IPS-15b (cell line): ENCODE measurements around the gene MRPS18A.
A peak's percentile ranks its signal among the peaks of the same experiment; 100 is the strongest.

Experiments
- H3K27me3 ChIP-seq: one replicate; pipeline ENCODE4 v1.6.1; 2013; ENCODE audit warnings: low read length; ENCODE audit not compliant: control insufficient read depth, insufficient read depth
- H3K36me3 ChIP-seq: one replicate; pipeline ENCODE4 v1.6.1; 2013; ENCODE audit warnings: low read length; ENCODE audit not compliant: control insufficient read depth, insufficient read depth
- H3K4me1 ChIP-seq: one replicate; pipeline ENCODE4 v1.6.1; 2013; ENCODE audit warnings: mild to moderate bottlenecking, low read length; ENCODE audit not compliant: control insufficient read depth, insufficient read depth
- H3K4me3 ChIP-seq: one replicate; pipeline ENCODE4 v1.5.1; 2013; ENCODE audit warnings: low read depth, low read length
- H3K9ac ChIP-seq: one replicate; pipeline ENCODE4 v1.6.1; 2013; ENCODE audit warnings: low read depth, mild to moderate bottlenecking, low read length
- H3K9me3 ChIP-seq: one replicate; pipeline ENCODE4 v1.6.1; 2013; ENCODE audit warnings: mild to moderate bottlenecking, low read length; ENCODE audit not compliant: control insufficient read depth, insufficient read depth

Gene MRPS18A

DNA sequence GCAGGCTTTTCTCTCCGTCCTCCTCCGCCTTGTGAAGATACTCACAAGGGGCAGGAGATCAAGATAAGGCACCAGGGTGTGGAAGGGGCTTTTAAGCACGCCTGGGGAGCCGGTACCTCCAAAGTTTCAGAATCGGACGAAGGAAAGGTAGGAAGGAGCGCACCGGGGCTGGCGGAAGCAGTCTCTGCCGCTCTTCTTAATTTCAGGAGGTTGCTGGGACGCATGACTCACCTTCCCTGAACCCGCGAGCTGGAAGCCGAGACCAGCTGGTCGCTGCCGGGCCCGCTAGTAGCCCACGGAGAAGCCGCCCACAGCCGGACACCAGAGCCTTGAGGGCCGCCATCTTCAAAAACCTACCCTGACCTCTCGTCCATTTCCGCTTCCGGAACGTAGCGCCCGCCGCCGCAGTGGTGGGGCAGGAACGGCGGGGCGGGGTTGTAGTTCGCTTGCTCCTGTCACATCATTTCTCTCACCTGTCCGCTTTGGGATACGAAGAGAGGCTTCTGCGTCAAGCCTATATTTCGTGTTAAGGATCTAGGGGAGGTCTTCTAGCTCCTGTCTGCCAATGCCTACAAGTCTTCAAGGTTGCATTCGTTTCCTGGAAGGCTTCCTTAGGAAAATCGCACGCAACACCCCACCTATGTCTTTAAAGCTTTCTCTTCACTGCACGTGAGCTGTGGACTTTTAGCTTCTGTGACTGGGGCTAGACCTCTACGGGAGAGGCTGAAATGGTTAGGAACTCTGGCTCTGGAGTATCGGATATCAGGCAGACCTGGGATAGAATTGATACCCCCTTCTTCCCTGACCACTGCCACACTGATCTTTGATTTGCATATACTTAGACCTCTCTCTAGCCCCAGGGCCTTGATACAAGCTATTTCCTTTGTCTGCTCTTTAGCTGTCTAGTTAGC is at the start of gene MRPS18A:
Gene MRPS18A, minus strand, starts transcription at position 355 of the 911 bp plus-strand sequence. Its CDS starts 12 bp downstream, at position 343.
- Histone ChIP-seq H3K4me1 (no peaks in the 10 kb centered on the region), H3K4me3 (peak within 1 kb of the TSS; percentile 79), H3K27me3 (no peaks in the 10 kb centered on the region), H3K9ac (peak within 1 kb of the TSS; percentile 91), H3K36me3 (no peaks in the 10 kb centered on the region), H3K9me3 (no peaks in the 10 kb centered on the region)

DNA sequence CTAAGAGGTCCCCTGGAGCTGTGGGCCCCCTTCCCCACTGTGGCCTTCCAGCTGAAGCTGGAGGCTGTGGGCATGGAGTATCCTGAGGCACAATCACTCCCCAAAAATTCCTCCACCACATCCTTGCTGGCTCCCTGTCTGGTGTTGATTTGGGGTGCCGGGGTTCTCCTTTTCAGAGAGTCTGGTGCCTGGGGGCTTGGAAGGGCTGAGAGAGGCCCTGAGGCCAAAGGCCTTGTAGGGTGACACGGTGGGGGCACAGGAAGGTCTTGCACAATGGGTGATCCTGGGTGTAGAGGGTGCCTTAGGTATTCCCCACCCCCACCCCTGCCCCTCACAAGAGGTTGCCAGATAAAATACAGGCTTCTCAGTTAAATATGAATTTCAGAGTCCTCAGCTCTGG is 49.3 kb upstream of the MRPS18A start:
- Histone ChIP-seq H3K4me3 (no peak overlapping the region), H3K36me3 (no peaks in the 10 kb centered on the region), H3K9me3 (no peaks in the 10 kb centered on the region), H3K9ac (no peak overlapping the region), H3K4me1 (peaks cover 6% of the 10 kb centered on the region), H3K27me3 (no peaks in the 10 kb centered on the region)

DNA sequence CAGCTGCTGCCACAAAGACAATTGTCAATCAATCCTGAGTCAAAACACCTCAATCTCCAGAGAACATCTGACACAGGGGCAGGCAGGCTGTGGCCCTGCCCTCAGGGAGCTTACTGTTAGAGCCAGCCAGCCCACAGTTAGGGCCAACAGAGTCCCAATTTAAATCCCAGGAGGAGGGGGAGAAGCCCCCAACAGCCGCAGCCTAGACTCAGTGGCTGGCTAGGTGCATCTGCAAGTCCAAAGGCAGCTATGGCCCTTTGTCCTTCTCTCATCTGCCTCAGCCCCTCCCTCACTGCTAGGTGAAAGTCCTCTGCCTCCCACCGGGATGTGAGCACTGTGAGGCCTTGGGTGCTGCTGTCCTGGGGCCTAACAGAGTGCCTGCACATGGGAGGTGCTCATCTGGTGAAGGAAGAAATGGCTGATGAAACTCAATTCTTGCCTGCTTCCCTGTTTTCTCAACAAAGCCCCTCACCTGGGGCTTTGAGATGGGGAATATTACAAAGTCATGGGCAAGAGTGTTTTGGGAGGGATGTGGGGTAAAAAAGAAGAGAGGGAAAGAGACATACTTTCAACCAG is 48.7 kb upstream of the MRPS18A start:
- peaks cover 6% of the 10 kb centered on the region for H3K4me1 ChIP-seq
- no peak overlapping the region for H3K4me3 ChIP-seq
- H3K27me3 ChIP-seq = no peaks in the 10 kb centered on the region
- H3K9ac ChIP-seq = no peak overlapping the region
- no peaks in the 10 kb centered on the region for H3K9me3 ChIP-seq
- no peaks in the 10 kb centered on the region for H3K36me3 ChIP-seq

- H3K4me3 ChIP-seq = no peak overlapping the region
- H3K27me3 ChIP-seq = no peaks in the 10 kb centered on the region
- no peaks in the 10 kb centered on the region for H3K9me3 ChIP-seq
- peaks cover 4% of the 10 kb centered on the region for H3K4me1 ChIP-seq
- no peak overlapping the region for H3K9ac ChIP-seq
- no peaks in the 10 kb centered on the region for H3K36me3 ChIP-seq
Measured at GRCh38 chr6:43735642-43736199, 48.1 kb upstream of the MRPS18A start.

DNA sequence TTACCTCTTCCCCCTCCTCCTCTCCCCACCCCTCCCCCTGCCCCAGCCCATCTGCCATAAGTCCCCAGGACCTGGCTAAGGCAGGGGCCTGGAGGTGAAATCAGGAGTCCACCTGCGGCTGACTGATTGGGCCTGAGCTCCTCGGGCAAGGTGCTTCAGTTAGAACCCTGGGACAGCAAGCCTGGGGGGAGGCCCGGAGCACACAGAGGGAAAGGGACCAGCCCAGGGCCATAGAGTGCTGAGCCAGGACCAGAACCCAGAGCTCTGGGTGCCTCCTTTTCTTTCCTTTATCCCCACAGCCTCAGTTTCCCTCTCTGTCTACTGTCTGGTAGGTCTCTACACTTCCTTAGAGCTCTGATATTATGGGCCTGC is 46.7 kb upstream of the MRPS18A start:
- Histone ChIP-seq H3K4me1 (peaks cover 3% of the 10 kb centered on the region), H3K4me3 (no peak overlapping the region), H3K27me3 (no peaks in the 10 kb centered on the region), H3K36me3 (no peaks in the 10 kb centered on the region), H3K9me3 (no peaks in the 10 kb centered on the region), H3K9ac (no peak overlapping the region)

DNA sequence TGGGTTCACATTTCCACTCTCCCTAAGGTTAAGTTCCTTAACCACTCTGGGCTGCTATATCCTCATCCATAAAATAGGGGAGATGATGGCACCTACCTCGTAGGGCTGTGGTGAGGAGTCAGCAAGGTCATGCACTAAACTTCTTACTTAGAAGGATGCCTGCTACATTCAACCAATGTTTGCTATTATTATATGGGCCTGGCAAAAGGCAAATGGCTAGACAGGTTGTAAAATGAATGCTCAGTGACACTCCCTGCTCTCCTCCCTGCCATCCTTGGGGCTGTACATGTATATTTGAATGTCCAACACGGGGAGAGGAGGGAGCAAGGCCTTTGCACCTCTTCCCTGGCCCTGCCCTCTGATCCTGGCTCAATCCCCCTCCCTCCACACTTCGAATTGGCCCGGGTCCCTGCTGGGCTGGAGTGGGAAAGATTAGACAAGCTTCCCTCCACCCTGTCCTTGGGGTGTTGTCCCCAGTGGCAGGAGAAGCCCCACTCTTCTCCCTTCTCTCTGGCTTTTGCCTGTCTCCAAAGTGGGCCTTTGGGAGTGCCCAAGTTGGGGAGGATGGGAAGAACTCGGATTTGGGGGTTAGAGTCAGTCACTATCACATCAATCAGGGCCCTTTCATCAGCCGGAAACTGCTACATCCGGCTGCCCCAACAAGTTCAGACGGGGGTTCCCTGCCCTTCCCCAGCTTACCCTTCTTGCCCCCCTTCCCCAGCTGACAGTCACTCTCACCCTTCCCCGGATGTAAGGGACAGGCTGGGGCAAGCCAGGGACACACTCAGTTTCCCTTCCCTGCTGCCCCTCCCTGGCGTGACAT is 46.1 kb upstream of the MRPS18A start:
- H3K27me3 ChIP-seq = no peaks in the 10 kb centered on the region
- no peaks in the 10 kb centered on the region for H3K36me3 ChIP-seq
- peaks cover 3% of the 10 kb centered on the region for H3K4me1 ChIP-seq
- H3K9ac ChIP-seq = no peak overlapping the region
- no peaks in the 10 kb centered on the region for H3K9me3 ChIP-seq
- no peak overlapping the region for H3K4me3 ChIP-seq

DNA sequence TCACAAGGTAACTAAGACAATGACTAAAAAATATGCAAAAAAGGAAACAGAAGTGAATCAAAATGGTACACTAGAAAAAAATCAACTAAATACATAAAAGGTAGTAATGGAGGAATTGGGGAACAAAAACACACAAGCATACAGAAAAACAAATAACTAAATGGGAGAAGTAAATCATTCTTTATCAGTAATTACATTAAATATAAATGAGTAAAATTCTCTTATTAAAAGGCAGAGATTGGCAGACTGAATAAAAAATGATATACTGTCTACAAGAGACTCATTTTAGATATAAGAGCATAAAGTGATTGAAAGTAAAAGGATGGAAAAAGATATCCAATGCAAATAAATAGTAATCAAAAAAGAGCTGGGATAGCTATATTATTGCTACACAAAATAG is 43.0 kb upstream of the MRPS18A start:
- H3K4me1 ChIP-seq = peaks cover 3% of the 10 kb centered on the region
- H3K9ac ChIP-seq = no peak overlapping the region
- H3K36me3 ChIP-seq = no peaks in the 10 kb centered on the region
- H3K4me3 ChIP-seq = no peak overlapping the region
- no peaks in the 10 kb centered on the region for H3K9me3 ChIP-seq
- no peaks in the 10 kb centered on the region for H3K27me3 ChIP-seq

GRCh38 chr6:43729537-43729936 is 41.9 kb upstream of the MRPS18A start:
- Histone ChIP-seq H3K4me1 (peaks cover 3% of the 10 kb centered on the region), H3K36me3 (no peaks in the 10 kb centered on the region), H3K4me3 (no peak overlapping the region), H3K9me3 (no peaks in the 10 kb centered on the region), H3K9ac (no peak overlapping the region), H3K27me3 (no peaks in the 10 kb centered on the region)

DNA sequence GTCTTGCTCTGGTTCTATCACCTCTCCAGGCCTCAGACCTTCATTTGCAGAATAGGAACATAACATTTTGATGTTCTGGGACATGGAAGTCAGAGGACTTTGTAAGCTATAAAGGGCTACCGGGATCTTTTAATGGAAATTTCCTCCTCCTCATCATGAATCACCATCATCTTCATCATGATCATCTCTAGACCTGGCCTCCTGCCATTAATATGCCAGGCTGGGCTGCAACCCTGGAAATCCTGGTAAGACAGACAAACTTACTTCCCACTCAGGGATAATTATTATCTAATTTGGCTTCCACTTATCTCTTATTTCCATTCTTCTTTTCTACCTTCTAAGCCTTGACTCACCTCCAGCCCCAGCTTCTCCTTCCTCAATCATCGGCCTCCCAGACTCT is 41.0 kb upstream of the MRPS18A start:
- no peaks in the 10 kb centered on the region for H3K36me3 ChIP-seq
- no peaks in the 10 kb centered on the region for H3K9me3 ChIP-seq
- no peak overlapping the region for H3K9ac ChIP-seq
- H3K4me3 ChIP-seq = no peak overlapping the region
- no peaks in the 10 kb centered on the region for H3K4me1 ChIP-seq
- H3K27me3 ChIP-seq = no peaks in the 10 kb centered on the region

DNA sequence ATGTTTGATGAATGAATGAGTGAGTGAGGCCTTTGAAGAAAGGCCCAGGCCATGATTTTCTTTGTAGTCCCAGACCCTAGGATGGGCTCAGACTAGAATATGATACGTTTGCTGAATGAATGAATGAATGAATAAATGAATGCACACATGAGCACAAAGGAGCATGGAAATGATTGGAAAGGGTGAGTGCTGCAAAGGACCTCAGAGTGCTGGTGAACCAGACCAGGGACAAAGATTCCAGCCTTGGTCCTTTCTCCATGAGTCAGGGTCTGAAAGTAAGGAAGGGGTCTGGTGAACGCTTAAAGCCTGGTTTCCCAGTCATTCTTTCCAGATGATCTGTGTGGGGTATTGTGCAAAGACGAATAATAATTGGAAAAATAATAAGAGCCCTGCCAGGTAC is 40.0 kb upstream of the MRPS18A start:
- Histone ChIP-seq H3K4me3 (no peak overlapping the region), H3K4me1 (no peaks in the 10 kb centered on the region), H3K9ac (no peak overlapping the region)

DNA sequence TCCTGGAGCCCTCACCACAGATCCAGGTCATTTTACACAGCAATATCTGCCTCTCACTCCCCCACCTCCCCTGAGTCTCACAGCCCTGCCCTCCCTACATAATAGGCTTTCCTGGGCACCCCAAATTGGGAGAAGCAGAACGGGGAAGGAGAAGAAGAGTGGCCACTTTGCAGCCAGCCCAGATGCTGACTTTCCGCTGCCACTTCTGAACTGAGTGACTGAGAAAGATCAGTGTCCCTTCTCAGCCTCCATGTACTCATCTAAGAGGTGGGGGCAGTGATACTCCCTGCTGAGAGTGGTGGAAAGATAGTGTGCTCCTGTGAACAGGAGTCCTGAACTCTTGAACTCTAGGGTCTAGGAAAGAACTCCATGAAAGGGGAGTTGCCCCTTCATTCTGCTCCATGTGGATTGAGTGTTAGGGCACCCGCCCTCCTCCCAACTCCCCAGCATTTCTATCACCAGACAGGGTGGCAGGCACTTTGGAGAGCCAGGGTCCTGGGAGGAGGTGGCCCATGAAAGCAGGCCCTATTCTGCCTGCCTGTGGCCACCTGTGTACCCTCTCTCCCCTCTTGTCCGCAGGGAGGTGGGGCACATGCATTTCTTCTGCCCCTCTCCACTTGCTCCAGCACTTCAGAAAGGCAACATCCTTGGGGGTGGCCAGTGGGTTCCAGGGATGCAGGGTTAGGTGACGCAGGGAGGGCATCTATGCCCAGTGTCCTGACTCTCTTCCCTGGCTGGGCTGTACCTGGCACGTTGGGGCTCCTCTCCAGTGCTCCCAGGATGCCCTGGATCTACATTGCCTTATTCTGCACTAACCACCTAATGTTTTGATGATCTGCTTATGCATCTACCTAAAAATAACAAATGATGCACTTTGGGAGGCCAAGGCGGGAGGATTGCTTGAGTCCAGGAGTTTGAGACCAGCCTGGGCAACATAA is 38.3 kb upstream of the MRPS18A start:
- no peak overlapping the region for H3K4me3 ChIP-seq

More for the DNA sequence above, 40.0 kb upstream of the MRPS18A start:
- Histone ChIP-seq H3K27me3 (no peaks in the 10 kb centered on the region), H3K36me3 (no peaks in the 10 kb centered on the region), H3K9me3 (no peaks in the 10 kb centered on the region)

More for the DNA sequence above, 38.3 kb upstream of the MRPS18A start:
- Histone ChIP-seq H3K4me1 (no peaks in the 10 kb centered on the region), H3K9ac (no peak overlapping the region), H3K27me3 (no peaks in the 10 kb centered on the region), H3K36me3 (no peaks in the 10 kb centered on the region), H3K9me3 (no peaks in the 10 kb centered on the region)
